ENCODE measurements around the gene CCDC196.
"Not testable (repeated sequence)": the region's sequence is repeated elsewhere in the genome, so short reads cannot be mapped to it uniquely, and the experiment has no call there.

CCDC196 gene

GRCh38 chr14:66545751-66546150, 59.6 kb downstream of the CCDC196 start:
- H3K27me3 ChIP-seq (replicated peaks in 2 of 5; ENCODE audit: control insufficient read depth in 4 of 5, insufficient read depth in 5 of 5, low read length in 4 of 5); H3K9me3 ChIP-seq (ENCODE audit: control extremely low read depth in 1 of 5, control insufficient read depth in 4 of 5, insufficient read depth in 2 of 5, low read depth in 1 of 5, low read length in 4 of 5); CTCF ChIA-PET; H3K4me3 ChIP-seq (ENCODE audit: control insufficient read depth in 1 of 7, extremely low read depth in 1 of 7, insufficient read depth in 4 of 7, low read depth in 2 of 7, low read length in 6 of 7); DNase-seq; H3K36me3 ChIP-seq (ENCODE audit: control insufficient read depth in 4 of 4, insufficient read depth in 4 of 4, low read length in 3 of 4); H3K4me1 ChIP-seq (ENCODE audit: control extremely low read depth in 1 of 4, control insufficient read depth in 4 of 4, insufficient read depth in 4 of 4, low read length in 3 of 4); POLR2A ChIA-PET; H3K27ac ChIP-seq (ENCODE audit: insufficient read depth in 1 of 2, low read depth in 1 of 2, low read length in 2 of 2, poor library complexity in 1 of 2, severe bottlenecking in 2 of 2): not testable (repeated sequence)
- 94% methylated on average over 10 of the region's 32 CpGs for WGBS (ENCODE audit: insufficient coverage)

All from common myeloid progenitor, CD34-positive (primary cell).